ENCODE data around the gene BDNF.

DNA sequence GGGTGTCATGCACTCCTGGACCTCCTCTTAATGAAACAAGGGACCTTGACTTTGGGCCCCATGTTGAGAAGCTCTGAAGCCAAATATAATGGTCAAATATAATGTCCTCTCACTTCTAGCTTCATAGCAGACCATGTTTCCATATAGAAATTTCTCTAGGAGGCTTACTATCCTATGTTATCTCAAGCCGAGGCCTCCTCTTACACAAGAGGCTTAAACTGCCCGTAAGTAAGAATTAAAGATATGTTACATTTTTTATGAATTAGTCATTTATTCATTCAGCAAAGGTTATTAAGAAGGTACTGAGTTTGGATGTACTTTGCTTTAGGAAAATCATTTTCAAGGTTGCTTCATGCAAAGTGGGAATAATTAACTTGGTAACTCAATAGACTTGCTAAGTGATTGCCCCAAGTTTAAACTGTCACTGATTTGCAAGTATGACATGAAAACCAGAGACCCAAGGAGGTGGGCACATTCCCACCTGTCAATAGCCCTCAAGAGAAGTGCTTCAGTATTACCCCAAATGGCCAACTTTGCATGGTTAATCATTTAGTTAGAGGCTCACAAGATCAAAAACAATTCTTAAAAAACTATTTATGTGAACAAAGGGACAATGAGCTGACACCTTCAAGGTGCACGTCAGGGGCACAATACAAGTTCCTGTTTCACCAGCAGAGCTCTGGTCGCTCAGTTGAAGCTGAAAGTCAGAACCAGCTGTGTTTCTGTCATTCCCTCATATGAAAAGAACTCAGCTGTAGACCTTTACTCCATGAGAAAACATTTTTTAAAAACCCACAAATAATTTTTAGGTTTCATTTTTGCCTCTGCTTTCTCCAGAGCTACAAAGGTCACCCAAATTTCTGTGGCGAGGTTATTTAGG lies 20.9 kb downstream of the BDNF start:
- TF ChIP-seq EZH2phosphoT487 (IDR thresholded peaks at IDR 0.05; ENCODE audit: low read depth, severe bottlenecking, unreplicated experiment) (no peak), EZH2 (IDR thresholded peaks at IDR 0.05; ENCODE audit: borderline replicate concordance) (no peak)
- TF ChIP-seq, protein P1, sequence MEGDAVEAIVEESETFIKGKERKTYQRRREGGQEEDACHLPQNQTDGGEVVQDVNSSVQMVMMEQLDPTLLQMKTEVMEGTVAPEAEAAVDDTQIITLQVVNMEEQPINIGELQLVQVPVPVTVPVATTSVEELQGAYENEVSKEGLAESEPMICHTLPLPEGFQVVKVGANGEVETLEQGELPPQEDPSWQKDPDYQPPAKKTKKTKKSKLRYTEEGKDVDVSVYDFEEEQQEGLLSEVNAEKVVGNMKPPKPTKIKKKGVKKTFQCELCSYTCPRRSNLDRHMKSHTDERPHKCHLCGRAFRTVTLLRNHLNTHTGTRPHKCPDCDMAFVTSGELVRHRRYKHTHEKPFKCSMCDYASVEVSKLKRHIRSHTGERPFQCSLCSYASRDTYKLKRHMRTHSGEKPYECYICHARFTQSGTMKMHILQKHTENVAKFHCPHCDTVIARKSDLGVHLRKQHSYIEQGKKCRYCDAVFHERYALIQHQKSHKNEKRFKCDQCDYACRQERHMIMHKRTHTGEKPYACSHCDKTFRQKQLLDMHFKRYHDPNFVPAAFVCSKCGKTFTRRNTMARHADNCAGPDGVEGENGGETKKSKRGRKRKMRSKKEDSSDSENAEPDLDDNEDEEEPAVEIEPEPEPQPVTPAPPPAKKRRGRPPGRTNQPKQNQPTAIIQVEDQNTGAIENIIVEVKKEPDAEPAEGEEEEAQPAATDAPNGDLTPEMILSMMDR (IDR thresholded peaks at IDR 0.05; ENCODE audit: poor library complexity): no peak

Data from hepatocyte (in vitro differentiated cells).